ENCODE results near the gene BATF3.

BATF3 gene

GRCh38 chr1:212700223-212700891, 717 bp upstream of the BATF3 start:
- peaks cover 21% of the 10 kb centered on the region for H3K4me1 ChIP-seq (ENCODE audit: control insufficient read depth, insufficient read depth, low read depth, low read length)
- H3K23ac ChIP-seq (ENCODE audit: low read length in 2 of 2): no peak overlapping the region
- H3K14ac ChIP-seq (ENCODE audit: low read length in 2 of 2): no peak overlapping the region
- no peak overlapping the region for H3K27ac ChIP-seq (ENCODE audit: low read length, poor library complexity, severe bottlenecking)
- no peak overlapping the region for H2AK5ac ChIP-seq (ENCODE audit: low read length, severe bottlenecking)
- H3K27me3 ChIP-seq (ENCODE audit: control insufficient read depth in 1 of 2, insufficient read depth in 1 of 2, low read length in 2 of 2): peaks cover 18 to 50% of the 10 kb centered on the region in 2 experiments
- no peaks in the 10 kb centered on the region for H3K9me3 ChIP-seq (ENCODE audit: control insufficient read depth, low read length)
- peak overlapping the region; percentile 95 for H3K4me2 ChIP-seq (ENCODE audit: low read length, poor library complexity, severe bottlenecking)
- peak overlapping the region; percentile 61 for H4K8ac ChIP-seq (ENCODE audit: low read length)
- H2BK120ac ChIP-seq (ENCODE audit: low read depth, low read length): peak overlapping the region; percentile 88
- H2BK15ac ChIP-seq (ENCODE audit: low read depth, poor library complexity, severe bottlenecking): peak overlapping the region; percentile 4
- peak overlapping the region in 1 of 2 experiments; percentile 60 for H3K18ac ChIP-seq (ENCODE audit: low read depth in 1 of 2, low read length in 2 of 2)
- no peak overlapping the region for H2BK5ac ChIP-seq (ENCODE audit: low read depth, low read length, poor library complexity, severe bottlenecking)
- H2AFZ ChIP-seq (ENCODE audit: low read depth, low read length): no peak overlapping the region
- H3K79me1 ChIP-seq (replicated peaks; ENCODE audit: low read length, poor library complexity, severe bottlenecking): no peaks in the 10 kb centered on the region
- H3K4ac ChIP-seq (ENCODE audit: low read depth in 1 of 2, low read length in 2 of 2): peak overlapping the region in 1 of 2 experiments; percentile 19
- peak; percentile 60 for DNase-seq
- H2BK12ac ChIP-seq (ENCODE audit: low read length in 2 of 2): no peak overlapping the region
- WGBS: under 1% methylated on average over 55 of the region's 56 CpGs
- H3K9ac ChIP-seq (ENCODE audit: low read length): peak overlapping the region; percentile 65
- no peak overlapping the region for H4K91ac ChIP-seq (ENCODE audit: low read length)
- no peaks in the 10 kb centered on the region for H3K36me3 ChIP-seq (ENCODE audit: control insufficient read depth in 1 of 2, insufficient read depth in 2 of 2, low read depth in 1 of 2, low read length in 2 of 2)
- H3K4me3 ChIP-seq (ENCODE audit: insufficient read depth in 1 of 2, low read depth in 1 of 2, low read length in 2 of 2): peak overlapping the region; percentile 53 to 78

GRCh38 chr1:212699104-212699624, 476 bp downstream of the BATF3 start:
- Histone ChIP-seq H3K27ac (ENCODE audit: low read length, poor library complexity, severe bottlenecking) (no peak overlapping the region), H3K4me2 (ENCODE audit: low read length, poor library complexity, severe bottlenecking) (peak overlapping the region; percentile 95), H3K18ac (ENCODE audit: low read depth in 1 of 2, low read length in 2 of 2) (peak overlapping the region in 1 of 2 experiments; percentile 71), H3K9me3 (ENCODE audit: control insufficient read depth, low read length) (no peaks in the 10 kb centered on the region), H3K4me3 (ENCODE audit: insufficient read depth in 1 of 2, low read depth in 1 of 2, low read length in 2 of 2) (peak overlapping the region; percentile 58 to 78), H3K14ac (ENCODE audit: low read length in 2 of 2) (no peak overlapping the region), H3K36me3 (ENCODE audit: control insufficient read depth in 1 of 2, insufficient read depth in 2 of 2, low read depth in 1 of 2, low read length in 2 of 2) (no peaks in the 10 kb centered on the region), H2AFZ (ENCODE audit: low read depth, low read length) (no peak overlapping the region), H3K9ac (ENCODE audit: low read length) (peak overlapping the region; percentile 61), H4K91ac (ENCODE audit: low read length) (peak overlapping the region; percentile 66), H3K4me1 (ENCODE audit: control insufficient read depth, insufficient read depth, low read depth, low read length) (peaks cover 21% of the 10 kb centered on the region), H2AK5ac (ENCODE audit: low read length, severe bottlenecking) (no peak overlapping the region), H3K27me3 (ENCODE audit: control insufficient read depth in 1 of 2, insufficient read depth in 1 of 2, low read length in 2 of 2) (peaks cover 18 to 55% of the 10 kb centered on the region in 2 experiments), H2BK15ac (ENCODE audit: low read depth, poor library complexity, severe bottlenecking) (peak overlapping the region; percentile 17), H2BK120ac (ENCODE audit: low read depth, low read length) (no peak overlapping the region), H2BK5ac (ENCODE audit: low read depth, low read length, poor library complexity, severe bottlenecking) (no peak overlapping the region), H3K4ac (ENCODE audit: low read depth in 1 of 2, low read length in 2 of 2) (no peak overlapping the region), H3K23ac (ENCODE audit: low read length in 2 of 2) (no peak overlapping the region), H4K8ac (ENCODE audit: low read length) (peak overlapping the region; percentile 64), H3K79me1 (replicated peaks; ENCODE audit: low read length, poor library complexity, severe bottlenecking) (no peaks in the 10 kb centered on the region), H2BK12ac (ENCODE audit: low read length in 2 of 2) (no peak overlapping the region)
- peak; percentile 65 for DNase-seq
- WGBS: 2% methylated on average over 24 of the region's 42 CpGs

GRCh38 chr1:212698467-212699103, 1.1 kb downstream of the BATF3 start:
- Histone ChIP-seq H3K79me1 (replicated peaks; ENCODE audit: low read length, poor library complexity, severe bottlenecking) (no peaks in the 10 kb centered on the region), H2BK12ac (ENCODE audit: low read length in 2 of 2) (no peak overlapping the region), H3K9me3 (ENCODE audit: control insufficient read depth, low read length) (no peaks in the 10 kb centered on the region), H3K27ac (ENCODE audit: low read length, poor library complexity, severe bottlenecking) (no peak overlapping the region), H3K36me3 (ENCODE audit: control insufficient read depth in 1 of 2, insufficient read depth in 2 of 2, low read depth in 1 of 2, low read length in 2 of 2) (no peaks in the 10 kb centered on the region), H3K4me3 (ENCODE audit: insufficient read depth in 1 of 2, low read depth in 1 of 2, low read length in 2 of 2) (peak overlapping the region in 1 of 2 experiments; percentile 78), H2BK5ac (ENCODE audit: low read depth, low read length, poor library complexity, severe bottlenecking) (no peak overlapping the region), H3K18ac (ENCODE audit: low read depth in 1 of 2, low read length in 2 of 2) (no peak overlapping the region), H3K9ac (ENCODE audit: low read length) (peak overlapping the region; percentile 61), H3K4me1 (ENCODE audit: control insufficient read depth, insufficient read depth, low read depth, low read length) (peaks cover 21% of the 10 kb centered on the region), H3K4me2 (ENCODE audit: low read length, poor library complexity, severe bottlenecking) (peak overlapping the region; percentile 95), H3K4ac (ENCODE audit: low read depth in 1 of 2, low read length in 2 of 2) (no peak overlapping the region), H2BK120ac (ENCODE audit: low read depth, low read length) (no peak overlapping the region), H4K91ac (ENCODE audit: low read length) (no peak overlapping the region), H3K23ac (ENCODE audit: low read length in 2 of 2) (no peak overlapping the region), H3K27me3 (ENCODE audit: control insufficient read depth in 1 of 2, insufficient read depth in 1 of 2, low read length in 2 of 2) (peaks cover 18 to 60% of the 10 kb centered on the region in 2 experiments), H2BK15ac (ENCODE audit: low read depth, poor library complexity, severe bottlenecking) (no peak overlapping the region), H2AFZ (ENCODE audit: low read depth, low read length) (no peak overlapping the region), H4K8ac (ENCODE audit: low read length) (no peak overlapping the region), H2AK5ac (ENCODE audit: low read length, severe bottlenecking) (no peak overlapping the region), H3K14ac (ENCODE audit: low read length in 2 of 2) (no peak overlapping the region)
- no peak for DNase-seq
- 37% methylated on average over 10 of the region's 12 CpGs for WGBS

- Histone ChIP-seq H3K14ac (ENCODE audit: low read length in 2 of 2) (no peak overlapping the region), H3K36me3 (ENCODE audit: control insufficient read depth in 1 of 2, insufficient read depth in 2 of 2, low read depth in 1 of 2, low read length in 2 of 2) (no peaks in the 10 kb centered on the region), H2AK5ac (ENCODE audit: low read length, severe bottlenecking) (no peak overlapping the region)
Measured at GRCh38 chr1:212696721-212697331, 2.8 kb downstream of the BATF3 start.

More at GRCh38 chr1:212696721-212697331, 2.8 kb downstream of the BATF3 start:
- 87% methylated on average over 13 of the region's 13 CpGs for WGBS
- Histone ChIP-seq H2AFZ (ENCODE audit: low read depth, low read length) (no peak overlapping the region), H2BK120ac (ENCODE audit: low read depth, low read length) (no peak overlapping the region), H3K4me1 (ENCODE audit: control insufficient read depth, insufficient read depth, low read depth, low read length) (peaks cover 23% of the 10 kb centered on the region), H3K79me1 (replicated peaks; ENCODE audit: low read length, poor library complexity, severe bottlenecking) (no peaks in the 10 kb centered on the region), H3K9ac (ENCODE audit: low read length) (no peak overlapping the region), H3K4ac (ENCODE audit: low read depth in 1 of 2, low read length in 2 of 2) (no peak overlapping the region), H3K4me2 (ENCODE audit: low read length, poor library complexity, severe bottlenecking) (no peak overlapping the region), H3K4me3 (ENCODE audit: insufficient read depth in 1 of 2, low read depth in 1 of 2, low read length in 2 of 2) (no peak overlapping the region), H2BK15ac (ENCODE audit: low read depth, poor library complexity, severe bottlenecking) (no peak overlapping the region), H3K27me3 (ENCODE audit: control insufficient read depth in 1 of 2, insufficient read depth in 1 of 2, low read length in 2 of 2) (peaks cover 18 to 60% of the 10 kb centered on the region in 2 experiments), H2BK5ac (ENCODE audit: low read depth, low read length, poor library complexity, severe bottlenecking) (no peak overlapping the region), H3K18ac (ENCODE audit: low read depth in 1 of 2, low read length in 2 of 2) (no peak overlapping the region), H4K8ac (ENCODE audit: low read length) (no peak overlapping the region), H3K27ac (ENCODE audit: low read length, poor library complexity, severe bottlenecking) (no peak overlapping the region), H3K9me3 (ENCODE audit: control insufficient read depth, low read length) (no peaks in the 10 kb centered on the region), H2BK12ac (ENCODE audit: low read length in 2 of 2) (no peak overlapping the region), H4K91ac (ENCODE audit: low read length) (no peak overlapping the region), H3K23ac (ENCODE audit: low read length in 2 of 2) (no peak overlapping the region)
- DNase-seq: no peak
